K562 (cell line): ENCODE data around the gene SV2A. TPM values are rescaled to one million over a fixed set of nuclear protein-coding genes. Genes with fewer than 3 reads are reported as not detected.

Source experiments
- ATAC-seq: fragments of 200-7000 bp; cut with Tn5 transposase; 3 replicates; pipeline ENCODE4 v1.9.1; 2020; ENCODE audit warnings: moderate library complexity
- BruUV-seq: library from RNA; stranded (reverse); fragments of 400-500 nt; replicated peaks from 2 replicates; lab custom pipeline; 2021; lab: Mats Ljungman, UMichigan
- CTCF ChIA-PET: fragments of 300-600 bp; formaldehyde crosslinking; extraction: SDS; loops from one replicate; lab custom pipeline; 2021; ENCODE audit warnings: low intra/inter-chr PET ratio; lab: Yijun Ruan, JAX
- POLR2A ChIA-PET: fragments of 300-600, 350-650 bp; sonication (Branson Sonifier 250); formaldehyde crosslinking; extraction: SDS; loops from one replicate; lab custom pipeline; 2021; ENCODE audit warnings: antibody characterized with exemption, inconsistent platforms; lab: Yijun Ruan, JAX
- DNase-seq, 4 experiments: peaks; one replicate each; pipeline versions ENCODE4 v3.0.0 to v3.0.0-alpha.2; 2011 to 2018; ENCODE audit warnings: low spot score in 3 of 4, mixed read lengths in 3 of 4; ENCODE audit errors: extremely low read depth in 1 of 4
- FAIRE-seq: peaks from 2 replicates; lab custom pipeline; 2011; peaks lifted over from hg19 to GRCh38; lab: Jason Lieb, UNC
- H2AFZ ChIP-seq: 2 replicates; pipeline ENCODE4 v1.6.0; 2011; ENCODE audit warnings: low read depth, low read length, control low read depth, inconsistent platforms
- H3K27ac ChIP-seq: fragments of 200-600 bp; 3 replicates; pipeline ENCODE4 v1.8.0; 2011; ENCODE audit warnings: low read depth, mild to moderate bottlenecking, control low read depth, inconsistent platforms, low read length, moderate library complexity, mixed read lengths; ENCODE audit errors: extremely low read depth
- H3K27me3 ChIP-seq, 2 experiments: fragments of 300-600 bp in 1 of 2; 2 replicates in 1 of 2; 3 replicates in 1 of 2; pipeline versions ENCODE4 v1.6.0 to v1.8.0; 2011; ENCODE audit warnings: inconsistent platforms in 2 of 2, low read length in 2 of 2, mild to moderate bottlenecking in 1 of 2, mixed read lengths in 1 of 2, moderate library complexity in 1 of 2; ENCODE audit not compliant: control insufficient read depth in 2 of 2, insufficient read depth in 2 of 2
- H3K36me3 ChIP-seq: fragments of 300-600 bp; 3 replicates; pipeline ENCODE4 v1.8.0; 2011; ENCODE audit warnings: mild to moderate bottlenecking, low read length, inconsistent platforms; ENCODE audit not compliant: control insufficient read depth, insufficient read depth
- H3K4me1 ChIP-seq, 2 experiments: fragments of 200-600 bp in 1 of 2; replicated peaks in 1 of 2; 2 replicates in 1 of 2; 3 replicates in 1 of 2; pipeline versions ENCODE4 v1.5.1 to v1.8.0; 2011; ENCODE audit warnings: inconsistent platforms in 2 of 2, low read length in 2 of 2, mild to moderate bottlenecking in 1 of 2, mixed read lengths in 1 of 2, moderate library complexity in 1 of 2; ENCODE audit not compliant: control insufficient read depth in 2 of 2, insufficient read depth in 2 of 2
- H3K4me2 ChIP-seq: 2 replicates; pipeline ENCODE4 v1.6.1; 2011; ENCODE audit warnings: low read length, control low read depth, inconsistent platforms, mixed read lengths; ENCODE audit not compliant: insufficient read depth
- H3K4me3 ChIP-seq: fragments of 200-600 bp; sonication (generic), shearing (Covaris generic); 2 replicates; pipeline ENCODE4 v1.5.1; 2016; ENCODE audit warnings: control low read depth, inconsistent platforms
- H3K79me2 ChIP-seq: fragments of 200-600 bp; 3 replicates; pipeline ENCODE4 v1.8.0; 2011; ENCODE audit warnings: low read length, inconsistent platforms; ENCODE audit not compliant: control insufficient read depth, insufficient read depth
- H3K9ac ChIP-seq, 2 experiments: 2 replicates each; pipeline versions ENCODE4 v1.6.0 to v1.6.1; 2011; ENCODE audit warnings: low read depth in 2 of 2, low read length in 2 of 2, control low read depth in 1 of 2, inconsistent platforms in 1 of 2, mild to moderate bottlenecking in 1 of 2, mixed read lengths in 1 of 2; ENCODE audit not compliant: insufficient read depth in 1 of 2
- H3K9me1 ChIP-seq: one replicate; pipeline ENCODE4 v1.6.0; 2011; ENCODE audit warnings: inconsistent platforms, mild to moderate bottlenecking, low read length, moderate library complexity; ENCODE audit not compliant: control insufficient read depth, insufficient read depth
- H3K9me3 ChIP-seq: replicated peaks from 2 replicates; pipeline ENCODE4 v1.5.1; 2011; ENCODE audit warnings: low read depth, low read length, inconsistent platforms; ENCODE audit not compliant: control insufficient read depth, insufficient read depth
- H4K20me1 ChIP-seq: replicated peaks from 2 replicates; pipeline ENCODE4 v1.6.1; 2011; ENCODE audit warnings: low read length, inconsistent platforms, mixed read lengths; ENCODE audit not compliant: control insufficient read depth, insufficient read depth
- BRD9 ChIP-seq: fragments of 450-650 bp; IDR thresholded peaks from 2 replicates; pipeline ENCODE4 v1.6.1; 2018; ENCODE audit warnings: low read depth; ENCODE audit not compliant: partially characterized antibody
- CCNT2 ChIP-seq: IDR thresholded peaks from 2 replicates; pipeline ENCODE4 v1.6.1; 2011; ENCODE audit warnings: borderline replicate concordance, low read depth, mild to moderate bottlenecking, moderate library complexity, mixed read lengths, low read length; ENCODE audit not compliant: insufficient read length; ENCODE audit errors: extremely low read depth
- ELF2 ChIP-seq: fragments of 250-450 bp; sonication (Bioruptor Pico); IDR thresholded peaks from 2 replicates; pipeline ENCODE4 v1.5.0; 2021; ENCODE audit warnings: mild to moderate bottlenecking
- HDAC3 ChIP-seq: fragments of 450-650 bp; IDR thresholded peaks from 2 replicates; pipeline ENCODE4 v1.6.1; 2018; ENCODE audit warnings: borderline replicate concordance, mild to moderate bottlenecking, moderate library complexity; ENCODE audit not compliant: partially characterized antibody
- MAFG ChIP-seq: fragments of 450-650 bp; conservative IDR thresholded peaks from 2 replicates; pipeline ENCODE4 v1.6.1; 2016; ENCODE audit warnings: missing genetic modification characterization, missing compliant biosample characterization
- MTA3 ChIP-seq: fragments of 450-650 bp; formaldehyde crosslinking; IDR thresholded peaks from 2 replicates; pipeline ENCODE4 v1.6.1; 2017; ENCODE audit warnings: mild to moderate bottlenecking, borderline replicate concordance
- NR2C1 ChIP-seq, 2 experiments: fragments of 450-650 bp; IDR thresholded peaks; 2 replicates each; pipeline ENCODE4 v1.6.1; 2017; ENCODE audit warnings: mild to moderate bottlenecking in 2 of 2, antibody characterized with exemption in 1 of 2, inconsistent platforms in 1 of 2, missing compliant biosample characterization in 1 of 2, missing genetic modification characterization in 1 of 2
- RAD51 ChIP-seq: fragments of 450-650 bp; IDR thresholded peaks from 2 replicates; pipeline ENCODE4 v1.7.1; 2016; ENCODE audit warnings: low read depth, mild to moderate bottlenecking, borderline replicate concordance
- SMAD3 ChIP-seq: fragments of 450-650 bp; formaldehyde crosslinking; conservative IDR thresholded peaks from 2 replicates; pipeline ENCODE4 v1.4.0; 2020; ENCODE audit warnings: mild to moderate bottlenecking
- STAG1 ChIP-seq: sonication (generic); formaldehyde crosslinking; IDR thresholded peaks from 2 replicates; pipeline ENCODE4 v1.5.0; 2020; ENCODE audit warnings: missing genetic modification reagents, borderline replicate concordance
- ZFP30 ChIP-seq: fragments of 250-450 bp; sonication (Bioruptor Pico); IDR thresholded peaks from 2 replicates; pipeline ENCODE4 v1.8.0; 2022; ENCODE audit warnings: moderate library complexity, mild to moderate bottlenecking, inconsistent platforms, borderline replicate concordance
- ZNF174 ChIP-seq: fragments of 250-450 bp; sonication (Bioruptor Pico); IDR thresholded peaks from 2 replicates; pipeline ENCODE4 v1.4.0; 2020; ENCODE audit warnings: mild to moderate bottlenecking
- ZNF57 ChIP-seq: fragments of 450-650 bp; formaldehyde crosslinking; IDR thresholded peaks from 2 replicates; pipeline ENCODE4 v1.4.0; 2020; ENCODE audit warnings: mild to moderate bottlenecking, moderate library complexity
- ZNF696 ChIP-seq: fragments of 250-450 bp; sonication (Bioruptor Pico); conservative IDR thresholded peaks from 2 replicates; pipeline ENCODE4 v1.4.0; 2020; ENCODE audit warnings: mild to moderate bottlenecking, moderate library complexity
- ZNF707 ChIP-seq: fragments of 250-450 bp; sonication (Bioruptor Pico); conservative IDR thresholded peaks from 2 replicates; pipeline ENCODE4 v1.8.0; 2022; ENCODE audit warnings: inconsistent platforms, mild to moderate bottlenecking, moderate library complexity
- ZNF780A ChIP-seq: fragments of 250-450 bp; sonication (Bioruptor Pico); IDR thresholded peaks from 2 replicates; pipeline ENCODE4 v1.5.0; 2021; ENCODE audit warnings: mild to moderate bottlenecking
- WGBS: fragments of 100-300 bp; shearing (Covaris generic); methylation state at CpG from one replicate; pipeline ENCODE4 v1.1.6; 2016; ENCODE audit warnings: low coverage, mixed read lengths; ENCODE audit not compliant: insufficient coverage; ENCODE audit errors: missing lambda C conversion rate; 5-methylcytosine and 5-hydroxymethylcytosine counted together
- in situ Hi-C: fragments of 300-500 bp; cut with MboI; formaldehyde crosslinking; loops from 4 replicates; pipeline ENCODE4 v1.15.0; 2018; ENCODE audit warnings: inconsistent platforms, mixed read lengths
- intact Hi-C: fragments of 100-400 bp; cut with micrococcal nuclease; formaldehyde crosslinking; loops from 2 replicates; pipeline ENCODE4 v1.14.2; 2022
- polyA plus RNA-seq, 8 experiments: library from polyadenylated mRNA; depleted of rRNA in 4 of 8; stranded (reverse) in 5 of 8; unstranded in 3 of 8; fragments of >200 nt; fragmentation: Nextera tagmentation in 2 of 8; fragmentation: Illumina TruSeq in 1 of 8; extraction: Ambion mirVana in 2 of 8; extraction: Trizol in 1 of 8; gene quantifications; 2 replicates each; pipeline versions ENCODE4 v1.2.1 to v1.2.3, GENCODE V29; 2011 to 2014; ENCODE audit warnings: inconsistent platforms in 1 of 8, missing spikeins in 1 of 8
- total RNA-seq, 7 experiments: library from RNA; depleted of rRNA in 6 of 7; stranded (reverse); fragments of >200 nt in 6 of 7; fragmentation: Illumina TruSeq in 2 of 7; extraction: Trizol in 2 of 7; gene quantifications; 2 replicates each; pipeline versions ENCODE4 v1.2.1 to v1.2.3, GENCODE V29; 2011 to 2021; ENCODE audit warnings: low replicate concordance in 1 of 7
- TF ChIP-seq, protein P1 (sequence below): fragments of 450-650 bp; formaldehyde crosslinking; IDR thresholded peaks from 2 replicates; pipeline ENCODE4 v1.4.0; 2020; ENCODE audit warnings: mild to moderate bottlenecking, moderate library complexity

SV2A gene
- total and polyA plus RNA-seq, 9 of the 15 experiments (the other 6 are each of a cell fraction or from before 2014, with no cell fraction given) = 0.07 to 0.22 (median 0.11) TPM; not detected in 1

- Histone ChIP-seq H3K27me3 (no peaks in the 10 kb centered on the region), H3K79me2 (peaks cover under 1% of the 10 kb centered on the region; the same call in 2 of the 3 replicates), H4K20me1 (no peaks in the 10 kb centered on the region), H3K27ac (no peak overlapping the region), H3K9me1 (no peaks in the 10 kb centered on the region), H3K36me3 (no peaks in the 10 kb centered on the region), H3K4me2 (no peak overlapping the region), H3K4me1 (peaks cover 26 to 36% of the 10 kb centered on the region in 2 experiments), H3K9ac (no peak overlapping the region), H3K9me3 (no peaks in the 10 kb centered on the region), H2AFZ (no peak overlapping the region), H3K4me3 (no peak overlapping the region)
- intact Hi-C loops = no loop called here
- ChIA-PET POLR2A (interaction anchor here (0.5 to 1.8 kb wide), 3 partner anchors 15 to 47 kb away, joined by 3 to 13 read pairs (median 10); a partner anchor contains a TSS), CTCF (no interaction called here)
- WGBS = 90% methylated on average over 3 of the region's 4 CpGs
- in situ Hi-C loops = no loop called here
- TF ChIP-seq NR2C1 (IDR thresholded peaks at IDR 0.05) (peak; percentile 60; the same call in 1 of the 2 replicates), NR2C1 (tag; IDR thresholded peaks at IDR 0.05) (peak; percentile 59), CCNT2 (no peak)
- ATAC-seq = no peak
- BruUV-seq = no TSS peak
- no peak for DNase-seq
- FAIRE-seq = no peak
Observed at GRCh38 chr1:149933208-149933607, 15.6 kb upstream of the SV2A start.

GRCh38 chr1:149932474-149932873, 14.8 kb upstream of the SV2A start:
- no peak overlapping the region for H3K9ac ChIP-seq
- intact Hi-C loops = no loop called here
- ChIA-PET CTCF (no interaction called here), POLR2A (no interaction called here)
- H3K79me2 ChIP-seq = peaks cover 7% of the 10 kb centered on the region; the same call in 2 of the 3 replicates
- no peak for DNase-seq
- H3K27ac ChIP-seq = no peak overlapping the region
- H3K4me2 ChIP-seq = no peak overlapping the region
- no peak for FAIRE-seq
- ATAC-seq = no peak
- H3K36me3 ChIP-seq = no peaks in the 10 kb centered on the region
- no peak overlapping the region for H3K4me3 ChIP-seq
- H3K27me3 ChIP-seq = no peaks in the 10 kb centered on the region
- H3K4me1 ChIP-seq = peaks cover 21 to 29% of the 10 kb centered on the region in 2 experiments
- BruUV-seq = no TSS peak
- H3K9me1 ChIP-seq = no peaks in the 10 kb centered on the region
- H3K9me3 ChIP-seq = no peaks in the 10 kb centered on the region
- H2AFZ ChIP-seq = no peak overlapping the region
- H4K20me1 ChIP-seq = no peaks in the 10 kb centered on the region
- TF ChIP-seq SMAD3 (no peak), MAFG (no peak), ZNF174 (no peak), ZFP30 (CRISPR knock-in tag) (no peak), HDAC3 (no peak), ZNF57 (CRISPR knock-in tag) (no peak), BRD9 (no peak), ZNF780A (CRISPR knock-in tag) (no peak), ELF2 (CRISPR knock-in tag) (no peak), MTA3 (no peak), STAG1 (CRISPR knock-in tag) (no peak), RAD51 (no peak), ZNF696 (CRISPR knock-in tag) (no peak), ZNF707 (CRISPR knock-in tag) (no peak)
- TF ChIP-seq, protein P1, sequence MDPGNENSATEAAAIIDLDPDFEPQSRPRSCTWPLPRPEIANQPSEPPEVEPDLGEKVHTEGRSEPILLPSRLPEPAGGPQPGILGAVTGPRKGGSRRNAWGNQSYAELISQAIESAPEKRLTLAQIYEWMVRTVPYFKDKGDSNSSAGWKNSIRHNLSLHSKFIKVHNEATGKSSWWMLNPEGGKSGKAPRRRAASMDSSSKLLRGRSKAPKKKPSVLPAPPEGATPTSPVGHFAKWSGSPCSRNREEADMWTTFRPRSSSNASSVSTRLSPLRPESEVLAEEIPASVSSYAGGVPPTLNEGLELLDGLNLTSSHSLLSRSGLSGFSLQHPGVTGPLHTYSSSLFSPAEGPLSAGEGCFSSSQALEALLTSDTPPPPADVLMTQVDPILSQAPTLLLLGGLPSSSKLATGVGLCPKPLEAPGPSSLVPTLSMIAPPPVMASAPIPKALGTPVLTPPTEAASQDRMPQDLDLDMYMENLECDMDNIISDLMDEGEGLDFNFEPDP (CRISPR knock-in tag) = no peak
- 63% methylated on average over 7 of the region's 8 CpGs for WGBS
- in situ Hi-C loops = no loop called here
